Measurements from ENCODE around the gene EFCAB13.

DNA sequence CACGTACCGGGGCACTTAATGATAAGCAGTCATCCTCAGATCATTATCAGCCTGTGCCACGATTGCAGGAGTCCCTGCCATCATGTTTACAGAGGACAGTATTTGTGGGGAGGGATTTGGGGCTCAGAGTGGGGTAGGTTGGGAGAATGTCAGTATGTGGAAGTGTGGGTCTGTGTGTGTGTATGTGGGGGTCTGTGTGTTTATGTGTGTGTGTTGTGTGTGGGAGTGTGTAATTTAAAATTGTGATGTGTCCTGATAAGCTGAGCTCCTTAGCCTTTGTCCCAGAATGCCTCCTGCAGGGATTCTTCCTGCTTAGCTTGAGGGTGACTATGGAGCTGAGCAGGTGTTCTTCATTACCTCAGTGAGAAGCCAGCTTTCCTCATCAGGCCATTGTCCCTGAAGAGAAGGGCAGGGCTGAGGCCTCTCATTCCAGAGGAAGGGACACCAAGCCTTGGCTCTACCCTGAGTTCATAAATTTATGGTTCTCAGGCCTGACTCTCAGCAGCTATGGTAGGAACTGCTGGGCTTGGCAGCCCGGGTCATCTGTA, 13.5 kb upstream of the EFCAB13 start:
- TF ChIP-seq, protein P1, sequence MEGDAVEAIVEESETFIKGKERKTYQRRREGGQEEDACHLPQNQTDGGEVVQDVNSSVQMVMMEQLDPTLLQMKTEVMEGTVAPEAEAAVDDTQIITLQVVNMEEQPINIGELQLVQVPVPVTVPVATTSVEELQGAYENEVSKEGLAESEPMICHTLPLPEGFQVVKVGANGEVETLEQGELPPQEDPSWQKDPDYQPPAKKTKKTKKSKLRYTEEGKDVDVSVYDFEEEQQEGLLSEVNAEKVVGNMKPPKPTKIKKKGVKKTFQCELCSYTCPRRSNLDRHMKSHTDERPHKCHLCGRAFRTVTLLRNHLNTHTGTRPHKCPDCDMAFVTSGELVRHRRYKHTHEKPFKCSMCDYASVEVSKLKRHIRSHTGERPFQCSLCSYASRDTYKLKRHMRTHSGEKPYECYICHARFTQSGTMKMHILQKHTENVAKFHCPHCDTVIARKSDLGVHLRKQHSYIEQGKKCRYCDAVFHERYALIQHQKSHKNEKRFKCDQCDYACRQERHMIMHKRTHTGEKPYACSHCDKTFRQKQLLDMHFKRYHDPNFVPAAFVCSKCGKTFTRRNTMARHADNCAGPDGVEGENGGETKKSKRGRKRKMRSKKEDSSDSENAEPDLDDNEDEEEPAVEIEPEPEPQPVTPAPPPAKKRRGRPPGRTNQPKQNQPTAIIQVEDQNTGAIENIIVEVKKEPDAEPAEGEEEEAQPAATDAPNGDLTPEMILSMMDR (IDR thresholded peaks at IDR 0.05) = no peak
- no peak for TF ChIP-seq POLR2A (IDR thresholded peaks at IDR 0.05)
- no peak for TF ChIP-seq POLR2AphosphoS5 (IDR thresholded peaks at IDR 0.05)
- TF ChIP-seq EP300 (IDR thresholded peaks at IDR 0.05; ENCODE audit: low read depth) = no peak

Data from transverse colon (tissue), 4 donors.